Measurements from ENCODE around the gene C6orf141. TPM values are rescaled to one million over a fixed set of nuclear protein-coding genes. Genes with fewer than 3 reads are reported as not detected.

Gene C6orf141
- total and polyA plus RNA-seq, 2 experiments from 2014 or later, result 5.2 to 6.4 TPM

DNA sequence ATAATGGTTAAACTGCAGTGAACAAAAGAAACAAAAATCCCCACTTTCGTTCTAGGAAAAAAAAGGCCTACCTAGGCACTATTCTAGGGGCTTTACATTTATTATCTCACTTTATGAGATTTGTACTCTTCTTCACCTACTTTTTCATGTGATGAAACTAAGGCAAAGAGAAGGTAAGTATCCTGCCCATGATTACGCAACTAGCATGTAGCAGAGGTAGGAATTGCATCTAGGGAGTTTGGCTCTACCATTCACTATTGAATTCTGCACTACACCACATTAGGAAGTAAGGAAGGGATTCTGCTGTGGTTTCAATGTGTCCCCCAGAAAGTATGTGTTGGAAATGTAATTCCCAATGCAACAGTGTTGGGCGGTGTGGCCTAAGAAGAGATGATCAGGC lies 11.4 kb upstream of the C6orf141 start (continued):
- TF ChIP-seq, protein P1, sequence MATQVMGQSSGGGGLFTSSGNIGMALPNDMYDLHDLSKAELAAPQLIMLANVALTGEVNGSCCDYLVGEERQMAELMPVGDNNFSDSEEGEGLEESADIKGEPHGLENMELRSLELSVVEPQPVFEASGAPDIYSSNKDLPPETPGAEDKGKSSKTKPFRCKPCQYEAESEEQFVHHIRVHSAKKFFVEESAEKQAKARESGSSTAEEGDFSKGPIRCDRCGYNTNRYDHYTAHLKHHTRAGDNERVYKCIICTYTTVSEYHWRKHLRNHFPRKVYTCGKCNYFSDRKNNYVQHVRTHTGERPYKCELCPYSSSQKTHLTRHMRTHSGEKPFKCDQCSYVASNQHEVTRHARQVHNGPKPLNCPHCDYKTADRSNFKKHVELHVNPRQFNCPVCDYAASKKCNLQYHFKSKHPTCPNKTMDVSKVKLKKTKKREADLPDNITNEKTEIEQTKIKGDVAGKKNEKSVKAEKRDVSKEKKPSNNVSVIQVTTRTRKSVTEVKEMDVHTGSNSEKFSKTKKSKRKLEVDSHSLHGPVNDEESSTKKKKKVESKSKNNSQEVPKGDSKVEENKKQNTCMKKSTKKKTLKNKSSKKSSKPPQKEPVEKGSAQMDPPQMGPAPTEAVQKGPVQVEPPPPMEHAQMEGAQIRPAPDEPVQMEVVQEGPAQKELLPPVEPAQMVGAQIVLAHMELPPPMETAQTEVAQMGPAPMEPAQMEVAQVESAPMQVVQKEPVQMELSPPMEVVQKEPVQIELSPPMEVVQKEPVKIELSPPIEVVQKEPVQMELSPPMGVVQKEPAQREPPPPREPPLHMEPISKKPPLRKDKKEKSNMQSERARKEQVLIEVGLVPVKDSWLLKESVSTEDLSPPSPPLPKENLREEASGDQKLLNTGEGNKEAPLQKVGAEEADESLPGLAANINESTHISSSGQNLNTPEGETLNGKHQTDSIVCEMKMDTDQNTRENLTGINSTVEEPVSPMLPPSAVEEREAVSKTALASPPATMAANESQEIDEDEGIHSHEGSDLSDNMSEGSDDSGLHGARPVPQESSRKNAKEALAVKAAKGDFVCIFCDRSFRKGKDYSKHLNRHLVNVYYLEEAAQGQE (IDR thresholded peaks at IDR 0.05; ENCODE audit: unreplicated experiment), result no peak
- TF ChIP-seq POLR2AphosphoS5 (IDR thresholded peaks at IDR 0.05; ENCODE audit: low read depth) (no peak), JUNB (IDR thresholded peaks at IDR 0.05; ENCODE audit: unreplicated experiment) (no peak), STAT1 (IDR thresholded peaks at IDR 0.05; ENCODE audit: unreplicated experiment) (no peak)

DNA sequence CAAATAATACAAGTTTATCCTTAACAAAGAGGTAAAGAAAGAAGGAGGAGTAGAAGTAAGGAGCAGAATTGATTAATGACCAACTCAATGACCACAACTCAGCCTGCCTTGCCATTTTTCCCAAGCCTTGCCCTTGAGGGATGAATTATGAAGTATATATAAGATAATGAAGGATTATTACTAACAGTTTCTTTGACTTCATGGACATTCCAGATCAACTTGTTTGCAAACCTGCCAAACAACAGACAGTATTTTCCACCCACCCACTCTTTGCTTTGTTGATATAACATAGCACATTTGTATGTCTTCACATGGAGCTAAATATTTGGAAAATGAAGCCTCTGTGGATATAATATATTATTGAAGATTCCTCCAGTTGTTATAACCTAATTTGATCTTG lies 9.9 kb upstream of the C6orf141 start:
- no peak for DNase-seq (ENCODE audit: low spot score)
- no peak for ATAC-seq
- Mint-ChIP-seq H3K27ac (peak overlapping the region; percentile 40; the same call in 1 of the 2 replicates), H3K27me3 (ENCODE audit: insufficient read depth, low read depth, poor library complexity) (no peaks in the 10 kb centered on the region), H3K36me3 (ENCODE audit: low read depth) (no peaks in the 10 kb centered on the region), H3K4me3 (no peak overlapping the region), H3K9me3 (no peaks in the 10 kb centered on the region), H3K4me1 (peaks cover 7% of the 10 kb centered on the region; the same call in 2 of the 3 replicates)
- no peaks in the 10 kb centered on the region for H3F3A ChIP-seq (replicated peaks; ENCODE audit: low read depth)
- H3K79me2 ChIP-seq (replicated peaks; ENCODE audit: insufficient read depth), result no peaks in the 10 kb centered on the region
- H3K4me3 ChIP-seq, result no peak overlapping the region
- H3K27ac ChIP-seq (ENCODE audit: low read depth), result no peak overlapping the region
- H3K9me2 ChIP-seq (ENCODE audit: insufficient read depth), result no peaks in the 10 kb centered on the region
- no peak overlapping the region for H3K4me2 ChIP-seq
- H3K4me1 ChIP-seq (ENCODE audit: insufficient read depth), result no peaks in the 10 kb centered on the region
- H3K36me3 ChIP-seq (ENCODE audit: insufficient read depth), result no peaks in the 10 kb centered on the region
- H3K27me3 ChIP-seq (ENCODE audit: insufficient read depth), result no peaks in the 10 kb centered on the region
- H2AFZ ChIP-seq, result no peak overlapping the region
- TF ChIP-seq POLR2AphosphoS5 (IDR thresholded peaks at IDR 0.05; ENCODE audit: low read depth), result no peak
- TF ChIP-seq, protein P2, sequence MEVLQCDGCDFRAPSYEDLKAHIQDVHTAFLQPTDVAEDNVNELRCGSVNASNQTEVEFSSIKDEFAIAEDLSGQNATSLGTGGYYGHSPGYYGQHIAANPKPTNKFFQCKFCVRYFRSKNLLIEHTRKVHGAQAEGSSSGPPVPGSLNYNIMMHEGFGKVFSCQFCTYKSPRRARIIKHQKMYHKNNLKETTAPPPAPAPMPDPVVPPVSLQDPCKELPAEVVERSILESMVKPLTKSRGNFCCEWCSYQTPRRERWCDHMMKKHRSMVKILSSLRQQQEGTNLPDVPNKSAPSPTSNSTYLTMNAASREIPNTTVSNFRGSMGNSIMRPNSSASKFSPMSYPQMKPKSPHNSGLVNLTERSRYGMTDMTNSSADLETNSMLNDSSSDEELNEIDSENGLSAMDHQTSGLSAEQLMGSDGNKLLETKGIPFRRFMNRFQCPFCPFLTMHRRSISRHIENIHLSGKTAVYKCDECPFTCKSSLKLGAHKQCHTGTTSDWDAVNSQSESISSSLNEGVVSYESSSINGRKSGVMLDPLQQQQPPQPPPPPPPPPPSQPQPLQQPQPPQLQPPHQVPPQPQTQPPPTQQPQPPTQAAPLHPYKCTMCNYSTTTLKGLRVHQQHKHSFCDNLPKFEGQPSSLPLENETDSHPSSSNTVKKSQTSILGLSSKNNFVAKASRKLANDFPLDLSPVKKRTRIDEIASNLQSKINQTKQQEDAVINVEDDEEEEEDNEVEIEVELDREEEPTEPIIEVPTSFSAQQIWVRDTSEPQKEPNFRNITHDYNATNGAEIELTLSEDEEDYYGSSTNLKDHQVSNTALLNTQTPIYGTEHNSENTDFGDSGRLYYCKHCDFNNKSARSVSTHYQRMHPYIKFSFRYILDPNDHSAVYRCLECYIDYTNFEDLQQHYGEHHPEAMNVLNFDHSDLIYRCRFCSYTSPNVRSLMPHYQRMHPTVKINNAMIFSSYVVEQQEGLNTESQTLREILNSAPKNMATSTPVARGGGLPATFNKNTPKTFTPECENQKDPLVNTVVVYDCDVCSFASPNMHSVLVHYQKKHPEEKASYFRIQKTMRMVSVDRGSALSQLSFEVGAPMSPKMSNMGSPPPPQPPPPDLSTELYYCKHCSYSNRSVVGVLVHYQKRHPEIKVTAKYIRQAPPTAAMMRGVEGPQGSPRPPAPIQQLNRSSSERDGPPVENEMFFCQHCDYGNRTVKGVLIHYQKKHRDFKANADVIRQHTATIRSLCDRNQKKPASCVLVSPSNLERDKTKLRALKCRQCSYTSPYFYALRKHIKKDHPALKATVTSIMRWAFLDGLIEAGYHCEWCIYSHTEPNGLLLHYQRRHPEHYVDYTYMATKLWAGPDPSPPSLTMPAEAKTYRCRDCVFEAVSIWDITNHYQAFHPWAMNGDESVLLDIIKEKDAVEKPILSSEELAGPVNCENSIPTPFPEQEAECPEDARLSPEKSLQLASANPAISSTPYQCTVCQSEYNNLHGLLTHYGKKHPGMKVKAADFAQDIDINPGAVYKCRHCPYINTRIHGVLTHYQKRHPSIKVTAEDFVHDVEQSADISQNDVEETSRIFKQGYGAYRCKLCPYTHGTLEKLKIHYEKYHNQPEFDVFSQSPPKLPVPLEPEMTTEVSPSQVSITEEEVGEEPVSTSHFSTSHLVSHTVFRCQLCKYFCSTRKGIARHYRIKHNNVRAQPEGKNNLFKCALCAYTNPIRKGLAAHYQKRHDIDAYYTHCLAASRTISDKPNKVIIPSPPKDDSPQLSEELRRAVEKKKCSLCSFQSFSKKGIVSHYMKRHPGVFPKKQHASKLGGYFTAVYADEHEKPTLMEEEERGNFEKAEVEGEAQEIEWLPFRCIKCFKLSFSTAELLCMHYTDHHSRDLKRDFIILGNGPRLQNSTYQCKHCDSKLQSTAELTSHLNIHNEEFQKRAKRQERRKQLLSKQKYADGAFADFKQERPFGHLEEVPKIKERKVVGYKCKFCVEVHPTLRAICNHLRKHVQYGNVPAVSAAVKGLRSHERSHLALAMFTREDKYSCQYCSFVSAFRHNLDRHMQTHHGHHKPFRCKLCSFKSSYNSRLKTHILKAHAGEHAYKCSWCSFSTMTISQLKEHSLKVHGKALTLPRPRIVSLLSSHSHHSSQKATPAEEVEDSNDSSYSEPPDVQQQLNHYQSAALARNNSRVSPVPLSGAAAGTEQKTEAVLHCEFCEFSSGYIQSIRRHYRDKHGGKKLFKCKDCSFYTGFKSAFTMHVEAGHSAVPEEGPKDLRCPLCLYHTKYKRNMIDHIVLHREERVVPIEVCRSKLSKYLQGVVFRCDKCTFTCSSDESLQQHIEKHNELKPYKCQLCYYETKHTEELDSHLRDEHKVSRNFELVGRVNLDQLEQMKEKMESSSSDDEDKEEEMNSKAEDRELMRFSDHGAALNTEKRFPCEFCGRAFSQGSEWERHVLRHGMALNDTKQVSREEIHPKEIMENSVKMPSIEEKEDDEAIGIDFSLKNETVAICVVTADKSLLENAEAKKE (CRISPR knock-in tag; IDR thresholded peaks at IDR 0.05), result no peak
- no peak for TF ChIP-seq JUNB (IDR thresholded peaks at IDR 0.05; ENCODE audit: unreplicated experiment)
- TF ChIP-seq, protein P3, sequence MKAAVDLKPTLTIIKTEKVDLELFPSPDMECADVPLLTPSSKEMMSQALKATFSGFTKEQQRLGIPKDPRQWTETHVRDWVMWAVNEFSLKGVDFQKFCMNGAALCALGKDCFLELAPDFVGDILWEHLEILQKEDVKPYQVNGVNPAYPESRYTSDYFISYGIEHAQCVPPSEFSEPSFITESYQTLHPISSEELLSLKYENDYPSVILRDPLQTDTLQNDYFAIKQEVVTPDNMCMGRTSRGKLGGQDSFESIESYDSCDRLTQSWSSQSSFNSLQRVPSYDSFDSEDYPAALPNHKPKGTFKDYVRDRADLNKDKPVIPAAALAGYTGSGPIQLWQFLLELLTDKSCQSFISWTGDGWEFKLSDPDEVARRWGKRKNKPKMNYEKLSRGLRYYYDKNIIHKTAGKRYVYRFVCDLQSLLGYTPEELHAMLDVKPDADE (IDR thresholded peaks at IDR 0.05), result no peak
- TF ChIP-seq, protein P4, sequence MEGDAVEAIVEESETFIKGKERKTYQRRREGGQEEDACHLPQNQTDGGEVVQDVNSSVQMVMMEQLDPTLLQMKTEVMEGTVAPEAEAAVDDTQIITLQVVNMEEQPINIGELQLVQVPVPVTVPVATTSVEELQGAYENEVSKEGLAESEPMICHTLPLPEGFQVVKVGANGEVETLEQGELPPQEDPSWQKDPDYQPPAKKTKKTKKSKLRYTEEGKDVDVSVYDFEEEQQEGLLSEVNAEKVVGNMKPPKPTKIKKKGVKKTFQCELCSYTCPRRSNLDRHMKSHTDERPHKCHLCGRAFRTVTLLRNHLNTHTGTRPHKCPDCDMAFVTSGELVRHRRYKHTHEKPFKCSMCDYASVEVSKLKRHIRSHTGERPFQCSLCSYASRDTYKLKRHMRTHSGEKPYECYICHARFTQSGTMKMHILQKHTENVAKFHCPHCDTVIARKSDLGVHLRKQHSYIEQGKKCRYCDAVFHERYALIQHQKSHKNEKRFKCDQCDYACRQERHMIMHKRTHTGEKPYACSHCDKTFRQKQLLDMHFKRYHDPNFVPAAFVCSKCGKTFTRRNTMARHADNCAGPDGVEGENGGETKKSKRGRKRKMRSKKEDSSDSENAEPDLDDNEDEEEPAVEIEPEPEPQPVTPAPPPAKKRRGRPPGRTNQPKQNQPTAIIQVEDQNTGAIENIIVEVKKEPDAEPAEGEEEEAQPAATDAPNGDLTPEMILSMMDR (conservative IDR thresholded peaks at IDR 0.05; ENCODE audit: low read depth in 2 of 2), result no peak
- TF ChIP-seq, protein P1 (IDR thresholded peaks at IDR 0.05; ENCODE audit: unreplicated experiment), result no peak
- TF ChIP-seq STAT1 (IDR thresholded peaks at IDR 0.05; ENCODE audit: unreplicated experiment), result no peak
- H4K20me1 ChIP-seq (replicated peaks; ENCODE audit: insufficient read depth), result no peaks in the 10 kb centered on the region

Data from GM23338 (cell line).